Measurements from ENCODE around the gene IER5L. TPM values are rescaled to one million over a fixed set of nuclear protein-coding genes. Genes with fewer than 3 reads are reported as not detected.

IER5L gene
- total and polyA plus RNA-seq, 2 of the 8 experiments (the other 6 are each of a cell fraction or from before 2014, with no cell fraction given) = 0.65 to 1.0 TPM

GRCh38 chr9:129221979-129222635 lies 44.0 kb upstream of the IER5L start:
- no peaks in the 10 kb centered on the region; the same call in none of the 2 replicates for H3K79me1 ChIP-seq (ENCODE audit: low read depth, low read length)
- H4K20me1 ChIP-seq (replicated peaks in 1 of 2; ENCODE audit: control insufficient read depth in 1 of 2, insufficient read depth in 2 of 2, low read length in 2 of 2) = peaks cover 0 to 5% of the 10 kb centered on the region in 2 experiments
- no peaks in the 10 kb centered on the region; a peak in 1 of 7 replicates for H3K27me3 ChIP-seq (replicated peaks in 1 of 4; ENCODE audit: control insufficient read depth in 3 of 4, extremely low read depth in 1 of 4, insufficient read depth in 3 of 4, low read length in 3 of 4)
- H3K4me1 ChIP-seq (replicated peaks in 1 of 4; ENCODE audit: control insufficient read depth in 3 of 4, insufficient read depth in 4 of 4, low read length in 3 of 4) = peaks cover 0 to 26% (median 17%) of the 10 kb centered on the region in 4 experiments; a peak in 6 of 7 replicates
- peak overlapping the region; percentile 60; the same call in 1 of the 2 replicates for H2BK5ac ChIP-seq (ENCODE audit: low read depth, low read length)
- H3K9me3 ChIP-seq (ENCODE audit: insufficient read depth in 2 of 2, low read depth in 1 of 2, low read length in 1 of 2) = no peaks in the 10 kb centered on the region
- CTCF ChIA-PET (ENCODE audit: partially characterized antibody) = interaction anchor here (0.6 to 3.7 kb wide), 12 partner anchors 9 to 543 kb away, joined by 3 to 16 read pairs (median 4); no protein-coding TSS in a partner anchor
- H3K4ac ChIP-seq (replicated peaks; ENCODE audit: insufficient read length, low read depth, low read length) = peak overlapping the region; percentile 65
- peak overlapping the region; percentile 9; the same call in 1 of the 2 replicates for H3K27ac ChIP-seq (ENCODE audit: low read depth, low read length)
- H3K9ac ChIP-seq (replicated peaks in 1 of 4; ENCODE audit: extremely low read depth in 1 of 4, low read depth in 3 of 4, low read length in 3 of 4) = no peak overlapping the region
- H3K36me3 ChIP-seq (ENCODE audit: control insufficient read depth in 2 of 4, insufficient read depth in 4 of 4, low read length in 3 of 4) = no peaks in the 10 kb centered on the region
- H3K79me2 ChIP-seq (ENCODE audit: control insufficient read depth in 1 of 2, insufficient read depth in 2 of 2, low read length in 2 of 2) = no peaks in the 10 kb centered on the region
- peak overlapping the region; percentile 6 for H4K91ac ChIP-seq (replicated peaks; ENCODE audit: insufficient read length, low read length)
- DNase-seq (ENCODE audit: low read depth in 1 of 2, low spot score in 2 of 2) (peak in 1 of 2 experiments; percentile 75), FAIRE-seq (no peak)
- H4K5ac ChIP-seq (ENCODE audit: insufficient read length, low read depth, low read length) = no peak overlapping the region
- 69% methylated on average over 15 of the region's 15 CpGs; no CpG with 5 or more reads in 1 of the 2 experiments for WGBS, 2 experiments (ENCODE audit: extremely low coverage in 1 of 2, insufficient coverage in 1 of 2, insufficient read length in 1 of 2, insufficient replicate concordance in 2 of 2, low coverage in 1 of 2, low lambda C conversion rate in 2 of 2, missing lambda C conversion rate in 1 of 2)
- no peak overlapping the region for H2BK120ac ChIP-seq (replicated peaks; ENCODE audit: low read depth, low read length)
- no peak overlapping the region for H3K14ac ChIP-seq (ENCODE audit: insufficient read length)
- no peak overlapping the region for H3K4me3 ChIP-seq (ENCODE audit: extremely low read depth in 1 of 4, insufficient read depth in 2 of 4, low read depth in 3 of 4, low read length in 4 of 4)
- H3K23me2 ChIP-seq (ENCODE audit: low read depth, low read length) = peaks cover 3% of the 10 kb centered on the region; the same call in 1 of the 2 replicates
- H3K4me2 ChIP-seq (ENCODE audit: insufficient read depth in 1 of 2, low read depth in 2 of 2, low read length in 2 of 2) = peak overlapping the region in 1 of 2 experiments; percentile 41; a peak in 1 of 4 replicates
- H2AK5ac ChIP-seq (ENCODE audit: low read depth, low read length) = peak overlapping the region; percentile 65; the same call in 1 of the 2 replicates
- H2BK20ac ChIP-seq (ENCODE audit: low read length) = 0 out of 2 replicates have a peak overlapping the region, but pooled peaks have one; percentile 61
- peak overlapping the region; percentile 77; the same call in 1 of the 2 replicates for H2BK12ac ChIP-seq (ENCODE audit: low read depth, low read length)
- no peak overlapping the region for H3K56ac ChIP-seq (replicated peaks; ENCODE audit: insufficient read length, low read depth, low read length)
- POLR2A ChIA-PET (ENCODE audit: partially characterized antibody) = interaction anchor here (0.7 to 3.7 kb wide), 13 partner anchors 10 to 335 kb away, joined by 3 to 17 read pairs (median 4); partner anchors contain the start of gene IER5L
- H2BK15ac ChIP-seq (ENCODE audit: low read length) = 0 out of 2 replicates have a peak overlapping the region, but pooled peaks have one; percentile 72
- H4K8ac ChIP-seq (ENCODE audit: extremely low read depth, insufficient read depth, low read length) = no peak overlapping the region; the same call in 1 of the 2 replicates
- H3K18ac ChIP-seq (ENCODE audit: extremely low read depth, low read length) = no peak overlapping the region; the same call in 1 of the 2 replicates
- H2AFZ ChIP-seq (ENCODE audit: low read length) = no peak overlapping the region
- no peak overlapping the region for H3K23ac ChIP-seq (ENCODE audit: insufficient read length)
- no peak for TF ChIP-seq SIN3A (conservative IDR thresholded peaks at IDR 0.05 in 1 of 2, IDR thresholded peaks at IDR 0.05 in 1 of 2; ENCODE audit: low read depth in 1 of 2, low read length in 2 of 2)
- TF ChIP-seq TEAD4 (IDR thresholded peaks at IDR 0.05; ENCODE audit: low read depth, low read length) = no peak
- TF ChIP-seq ASH2L (IDR thresholded peaks at IDR 0.05; ENCODE audit: low read length) = no peak
- no peak for TF ChIP-seq NANOG (IDR thresholded peaks at IDR 0.05; ENCODE audit: insufficient read depth, low read depth, low read length, poor library complexity, severe bottlenecking)
- peak; percentile 76; the same call in 1 of the 2 replicates for TF ChIP-seq KDM1A (IDR thresholded peaks at IDR 0.05; ENCODE audit: borderline replicate concordance, low read length)
- TF ChIP-seq POLR2AphosphoS5 (IDR thresholded peaks at IDR 0.05; ENCODE audit: low read depth, low read length) = no peak
- TF ChIP-seq CBX5 (IDR thresholded peaks at IDR 0.05; ENCODE audit: low read depth, low read length) = no peak
- TF ChIP-seq TAF7 (optimal IDR thresholded peaks at IDR 0.05; ENCODE audit: borderline replicate concordance, low read depth, low read length) = no peak
- TF ChIP-seq RAD21 (IDR thresholded peaks at IDR 0.05 in 1 of 2, conservative IDR thresholded peaks at IDR 0.05 in 1 of 2; ENCODE audit: low read depth in 2 of 2, low read length in 2 of 2) = no peak
- no peak for TF ChIP-seq TCF12 (IDR thresholded peaks at IDR 0.05; ENCODE audit: low read depth, low read length)
- TF ChIP-seq JUND (IDR thresholded peaks at IDR 0.05; ENCODE audit: low read length) = no peak
